ENCODE results near the gene PLA2G6. TPM values are rescaled to one million over a fixed set of nuclear protein-coding genes. Genes with fewer than 3 reads are reported as not detected.

The PLA2G6 gene
- total RNA-seq, 1 experiment from 2014 or later = 36.0 TPM

DNA sequence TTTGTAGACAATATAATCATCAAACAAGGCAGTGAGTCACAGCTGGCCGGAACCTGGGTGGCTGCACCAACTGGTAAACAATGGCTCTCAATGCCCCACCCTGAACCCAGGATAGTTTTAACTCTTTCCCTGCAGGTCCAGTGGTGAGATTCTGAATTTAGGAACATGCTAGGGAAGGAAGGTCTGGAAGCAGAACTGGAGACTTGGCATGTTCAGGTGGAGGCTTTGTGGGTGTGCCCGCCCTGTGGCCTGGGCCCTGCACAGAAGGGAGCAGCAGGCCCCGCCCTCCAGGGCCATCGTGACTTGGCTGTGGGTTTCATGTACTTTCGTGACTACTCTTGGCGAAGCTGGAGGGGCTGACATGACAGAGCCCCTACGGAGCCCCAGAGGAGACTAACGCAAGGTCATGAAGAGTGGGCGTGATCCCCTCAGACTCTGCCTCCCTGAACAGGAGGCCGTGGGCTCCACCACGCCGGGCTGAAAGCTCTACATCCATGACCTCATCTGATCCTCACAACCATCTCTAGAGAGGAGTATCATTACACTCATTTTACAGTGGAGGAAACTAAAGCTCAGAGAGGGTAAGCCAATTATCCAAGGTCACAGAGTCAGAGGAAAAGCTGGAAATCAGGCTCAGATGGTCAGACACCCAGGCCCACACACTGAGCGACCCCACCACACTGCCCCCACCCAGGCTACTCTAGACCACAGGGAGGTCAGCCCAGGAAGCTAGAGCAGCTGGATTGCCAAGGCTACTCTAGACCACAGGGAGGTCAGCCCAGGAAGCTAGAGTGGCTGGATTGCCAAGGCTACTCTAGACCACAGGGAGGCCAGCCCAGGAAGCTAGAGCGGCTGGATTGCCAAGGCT lies 47.5 kb upstream of the PLA2G6 start:
- Histone ChIP-seq H3K9ac (ENCODE audit: low read length) (peak overlapping the region; percentile 46), H2AFZ (ENCODE audit: low read depth, low read length, poor library complexity, severe bottlenecking) (no peak overlapping the region), H3K9me3 (ENCODE audit: control insufficient read depth in 1 of 2, insufficient read depth in 1 of 2, low read depth in 1 of 2, low read length in 2 of 2) (no peaks in the 10 kb centered on the region), H3K9me2 (ENCODE audit: insufficient read depth) (no peaks in the 10 kb centered on the region), H3K4me2 (ENCODE audit: low read length) (peak overlapping the region; percentile 82), H3K79me2 (ENCODE audit: insufficient read depth, low read length) (no peaks in the 10 kb centered on the region), H3K27me3 (ENCODE audit: insufficient read depth, low read length) (no peaks in the 10 kb centered on the region), H3K4me1 (ENCODE audit: control insufficient read depth in 1 of 2, insufficient read depth in 2 of 2, low read length in 2 of 2) (peaks cover 22 to 28% of the 10 kb centered on the region in 2 experiments), H3K27ac (ENCODE audit: low read depth, low read length) (peak overlapping the region; percentile 58), H3K36me3 (ENCODE audit: control insufficient read depth in 1 of 2, insufficient read depth in 2 of 2, low read length in 2 of 2) (peaks cover 9 to 22% of the 10 kb centered on the region in 2 experiments; a peak in 2 of 4 replicates), H3K4me3 (replicated peaks in 1 of 2; ENCODE audit: low read depth in 1 of 2, low read length in 2 of 2) (peak overlapping the region; percentile 9 to 44; a peak in 2 of 4 replicates), H4K20me1 (ENCODE audit: insufficient read depth) (no peaks in the 10 kb centered on the region)
- RAD21 ChIA-PET (ENCODE audit: low non-redundant PET in 1 of 2, low total read pairs in 2 of 2, uncharacterized antibody in 2 of 2, unreplicated experiment in 2 of 2) = interaction anchor here (1.1 to 1.8 kb wide), 3 partner anchors 115 to 177 kb away, joined by 3 to 5 read pairs (median 4); no protein-coding TSS in a partner anchor
- intact Hi-C loops (cut with micrococcal nuclease) = loop anchor here (10.0 kb wide), 1 partner anchor 114 kb away; the partner anchor contains the start of gene BAIAP2L2
- CTCF ChIA-PET = interaction anchor here (0.8 to 2.2 kb wide), 8 partner anchors 10 to 177 kb away, joined by 3 to 12 read pairs (median 5); no protein-coding TSS in a partner anchor
- ATAC-seq (peak; percentile 81), DNase-seq (ENCODE audit: low read depth, low spot score) (peak; percentile 51)
- BruUV-seq (replicated peaks) = no TSS peak
- POLR2A ChIA-PET = interaction anchor here (0.8 to 2.2 kb wide), 4 partner anchors 9 to 31 kb away, joined by 3 to 8 read pairs (median 5); no protein-coding TSS in a partner anchor
- TF ChIP-seq, protein P1, sequence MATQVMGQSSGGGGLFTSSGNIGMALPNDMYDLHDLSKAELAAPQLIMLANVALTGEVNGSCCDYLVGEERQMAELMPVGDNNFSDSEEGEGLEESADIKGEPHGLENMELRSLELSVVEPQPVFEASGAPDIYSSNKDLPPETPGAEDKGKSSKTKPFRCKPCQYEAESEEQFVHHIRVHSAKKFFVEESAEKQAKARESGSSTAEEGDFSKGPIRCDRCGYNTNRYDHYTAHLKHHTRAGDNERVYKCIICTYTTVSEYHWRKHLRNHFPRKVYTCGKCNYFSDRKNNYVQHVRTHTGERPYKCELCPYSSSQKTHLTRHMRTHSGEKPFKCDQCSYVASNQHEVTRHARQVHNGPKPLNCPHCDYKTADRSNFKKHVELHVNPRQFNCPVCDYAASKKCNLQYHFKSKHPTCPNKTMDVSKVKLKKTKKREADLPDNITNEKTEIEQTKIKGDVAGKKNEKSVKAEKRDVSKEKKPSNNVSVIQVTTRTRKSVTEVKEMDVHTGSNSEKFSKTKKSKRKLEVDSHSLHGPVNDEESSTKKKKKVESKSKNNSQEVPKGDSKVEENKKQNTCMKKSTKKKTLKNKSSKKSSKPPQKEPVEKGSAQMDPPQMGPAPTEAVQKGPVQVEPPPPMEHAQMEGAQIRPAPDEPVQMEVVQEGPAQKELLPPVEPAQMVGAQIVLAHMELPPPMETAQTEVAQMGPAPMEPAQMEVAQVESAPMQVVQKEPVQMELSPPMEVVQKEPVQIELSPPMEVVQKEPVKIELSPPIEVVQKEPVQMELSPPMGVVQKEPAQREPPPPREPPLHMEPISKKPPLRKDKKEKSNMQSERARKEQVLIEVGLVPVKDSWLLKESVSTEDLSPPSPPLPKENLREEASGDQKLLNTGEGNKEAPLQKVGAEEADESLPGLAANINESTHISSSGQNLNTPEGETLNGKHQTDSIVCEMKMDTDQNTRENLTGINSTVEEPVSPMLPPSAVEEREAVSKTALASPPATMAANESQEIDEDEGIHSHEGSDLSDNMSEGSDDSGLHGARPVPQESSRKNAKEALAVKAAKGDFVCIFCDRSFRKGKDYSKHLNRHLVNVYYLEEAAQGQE (IDR thresholded peaks at IDR 0.05; ENCODE audit: low read depth) = no peak
- no peak for TF ChIP-seq CEBPB (IDR thresholded peaks at IDR 0.05; ENCODE audit: low read depth)
- TF ChIP-seq EZH2phosphoT487 (IDR thresholded peaks at IDR 0.05; ENCODE audit: borderline replicate concordance) = no peak
- no peak for TF ChIP-seq SRF (IDR thresholded peaks at IDR 0.05; ENCODE audit: low read depth)
- TF ChIP-seq ZNF274 (IDR thresholded peaks at IDR 0.05; ENCODE audit: low read depth, low read length) = no peak
- TF ChIP-seq, protein P2, sequence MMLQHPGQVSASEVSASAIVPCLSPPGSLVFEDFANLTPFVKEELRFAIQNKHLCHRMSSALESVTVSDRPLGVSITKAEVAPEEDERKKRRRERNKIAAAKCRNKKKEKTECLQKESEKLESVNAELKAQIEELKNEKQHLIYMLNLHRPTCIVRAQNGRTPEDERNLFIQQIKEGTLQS (IDR thresholded peaks at IDR 0.05) = no peak
- TF ChIP-seq EGR1 (IDR thresholded peaks at IDR 0.05; ENCODE audit: low read depth) = no peak
- TF ChIP-seq POLR2A (IDR thresholded peaks at IDR 0.05; ENCODE audit: borderline replicate concordance, extremely low read depth, insufficient read depth, insufficient read length) = no peak
- TF ChIP-seq YY1 (IDR thresholded peaks at IDR 0.05; ENCODE audit: extremely low read depth, insufficient replicate concordance, low read depth, low read length) = peak; percentile 35
- peak; percentile 76 for TF ChIP-seq TCF7L2 (IDR thresholded peaks at IDR 0.05; ENCODE audit: borderline replicate concordance, extremely low read depth, insufficient read depth, insufficient read length)
- TF ChIP-seq ELF1 (IDR thresholded peaks at IDR 0.05; ENCODE audit: borderline replicate concordance, low read depth) = no peak
- TF ChIP-seq, protein P3, sequence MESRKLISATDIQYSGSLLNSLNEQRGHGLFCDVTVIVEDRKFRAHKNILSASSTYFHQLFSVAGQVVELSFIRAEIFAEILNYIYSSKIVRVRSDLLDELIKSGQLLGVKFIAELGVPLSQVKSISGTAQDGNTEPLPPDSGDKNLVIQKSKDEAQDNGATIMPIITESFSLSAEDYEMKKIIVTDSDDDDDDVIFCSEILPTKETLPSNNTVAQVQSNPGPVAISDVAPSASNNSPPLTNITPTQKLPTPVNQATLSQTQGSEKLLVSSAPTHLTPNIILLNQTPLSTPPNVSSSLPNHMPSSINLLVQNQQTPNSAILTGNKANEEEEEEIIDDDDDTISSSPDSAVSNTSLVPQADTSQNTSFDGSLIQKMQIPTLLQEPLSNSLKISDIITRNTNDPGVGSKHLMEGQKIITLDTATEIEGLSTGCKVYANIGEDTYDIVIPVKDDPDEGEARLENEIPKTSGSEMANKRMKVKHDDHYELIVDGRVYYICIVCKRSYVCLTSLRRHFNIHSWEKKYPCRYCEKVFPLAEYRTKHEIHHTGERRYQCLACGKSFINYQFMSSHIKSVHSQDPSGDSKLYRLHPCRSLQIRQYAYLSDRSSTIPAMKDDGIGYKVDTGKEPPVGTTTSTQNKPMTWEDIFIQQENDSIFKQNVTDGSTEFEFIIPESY (IDR thresholded peaks at IDR 0.05; ENCODE audit: extremely low read depth, insufficient replicate concordance, low read length) = no peak
- TF ChIP-seq POLR2AphosphoS5 (IDR thresholded peaks at IDR 0.05; ENCODE audit: low read depth, low read length) = peak; percentile 41; the same call in 1 of the 2 replicates
- TF ChIP-seq SP1 (IDR thresholded peaks at IDR 0.05; ENCODE audit: low read depth) = peak; percentile 88
- TF ChIP-seq SIN3A (IDR thresholded peaks at IDR 0.05; ENCODE audit: low read depth) = no peak
- no peak for TF ChIP-seq ZFX (IDR thresholded peaks at IDR 0.05)
- no peak; the same call in none of the 2 replicates for TF ChIP-seq FOSL1 (IDR thresholded peaks at IDR 0.05; ENCODE audit: low read depth)
- TF ChIP-seq CBX3 (IDR thresholded peaks at IDR 0.05; ENCODE audit: low read depth) = no peak
- TF ChIP-seq RAD21 (IDR thresholded peaks at IDR 0.05; ENCODE audit: low read depth) = peak; percentile 22; the same call in 1 of the 2 replicates
- TF ChIP-seq JUND (IDR thresholded peaks at IDR 0.05) = peak; percentile 74
- TF ChIP-seq, protein P4, sequence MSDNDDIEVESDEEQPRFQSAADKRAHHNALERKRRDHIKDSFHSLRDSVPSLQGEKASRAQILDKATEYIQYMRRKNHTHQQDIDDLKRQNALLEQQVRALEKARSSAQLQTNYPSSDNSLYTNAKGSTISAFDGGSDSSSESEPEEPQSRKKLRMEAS (IDR thresholded peaks at IDR 0.05) = peak; percentile 30; the same call in 1 of the 2 replicates
